Testis (tissue), 2 donors: ENCODE measurements around the gene UGT1A1.

Experiments
- CTCF ChIP-seq, 3 experiments: fragments of 450-650 bp in 2 of 3; fragments of 200-600 bp in 1 of 3; sonication (generic) in 1 of 3; IDR thresholded peaks; one replicate each; pipeline ENCODE4 v1.5.1; 2016 to 2019; ENCODE audit warnings: antibody characterized with exemption in 3 of 3, mild to moderate bottlenecking in 2 of 3, moderate library complexity in 1 of 3
- POLR2A ChIP-seq: fragments of 450-650 bp; IDR thresholded peaks from one replicate; pipeline ENCODE4 v1.6.1; 2017; ENCODE audit warnings: antibody characterized with exemption, mild to moderate bottlenecking, moderate library complexity

GRCh38 chr2:233800208-233800607 lies 40.1 kb downstream of the UGT1A1 start:
- TF ChIP-seq CTCF (IDR thresholded peaks at IDR 0.05) (no peak), POLR2A (no peak)
